Vagina (tissue), 2 donors: ENCODE data around the gene AP4S1. TPM values are rescaled to one million over a fixed set of nuclear protein-coding genes. Genes with fewer than 3 reads are reported as not detected.

ENCODE experiments used
- DNase-seq, 2 donors: peaks; one replicate each; pipeline ENCODE4 v3.0.0-alpha.2; 2017; ENCODE audit errors: extremely low spot score in 2 of 2
- H3K27ac ChIP-seq: fragments of 200-600 bp; sonication (generic); one replicate; pipeline ENCODE4 v1.5.1; 2019
- H3K27me3 ChIP-seq: fragments of 200-600 bp; sonication (generic); one replicate; pipeline ENCODE4 v1.5.1; 2019
- H3K36me3 ChIP-seq, 2 donors: fragments of 200-600 bp; sonication (generic); one replicate each; pipeline ENCODE4 v1.5.1; 2017 to 2019
- H3K4me1 ChIP-seq: fragments of 200-600 bp; sonication (generic); one replicate; pipeline ENCODE4 v1.5.1; 2019
- H3K4me3 ChIP-seq, 2 donors: fragments of 200-600 bp; sonication (generic); 1 replicate in 1 of 2; 2 replicates in 1 of 2; pipeline ENCODE4 v1.5.1; 2016 to 2019
- H3K9me3 ChIP-seq: fragments of 200-600 bp; sonication (generic); one replicate; pipeline ENCODE4 v1.5.1; 2019
- CTCF ChIP-seq, 3 experiments: fragments of 450-650 bp in 2 of 3; fragments of 200-600 bp in 1 of 3; sonication (generic) in 1 of 3; IDR thresholded peaks; one replicate each; pipeline ENCODE4 v1.5.1; 2017 to 2019; ENCODE audit warnings: antibody characterized with exemption in 3 of 3, mild to moderate bottlenecking in 2 of 3, moderate library complexity in 2 of 3
- POLR2A ChIP-seq, 2 donors: fragments of 450-650 bp; IDR thresholded peaks; one replicate each; pipeline ENCODE4 v1.6.1; 2017; ENCODE audit warnings: antibody characterized with exemption in 2 of 2, mild to moderate bottlenecking in 2 of 2, moderate library complexity in 2 of 2
- POLR2AphosphoS5 ChIP-seq, 2 donors: sonication (generic); formaldehyde crosslinking; IDR thresholded peaks; one replicate each; pipeline ENCODE4 v1.9.0; 2017; ENCODE audit warnings: antibody characterized with exemption in 2 of 2, mild to moderate bottlenecking in 2 of 2, low read depth in 1 of 2; ENCODE audit not compliant: insufficient read depth in 1 of 2
- intact Hi-C: fragments of 100-400 bp; cut with DNase I; formaldehyde crosslinking; loops from one replicate; pipeline ENCODE4 v1.15.1; 2023
- total RNA-seq: library from RNA; depleted of rRNA; stranded (reverse); fragments of >200 nt; gene quantifications from one replicate; pipeline ENCODE4 v1.2.3, GENCODE V29; 2016

The AP4S1 gene
- total RNA-seq, 1 donor from 2014 or later = 3.4 TPM

GRCh38 chr14:31020834-31021575 lies 4.4 kb upstream of the AP4S1 start:
- intact Hi-C loops = no loop called here
- no peaks in the 10 kb centered on the region for H3K27me3 ChIP-seq
- H3K4me3 ChIP-seq = no peak overlapping the region
- DNase-seq = no peak
- H3K9me3 ChIP-seq = no peaks in the 10 kb centered on the region
- TF ChIP-seq POLR2AphosphoS5 (IDR thresholded peaks at IDR 0.05; ENCODE audit: insufficient read depth in 1 of 2, low read depth in 1 of 2) (no peak), CTCF (IDR thresholded peaks at IDR 0.05) (no peak), POLR2A (IDR thresholded peaks at IDR 0.05) (no peak)
- H3K36me3 ChIP-seq = no peaks in the 10 kb centered on the region
- H3K27ac ChIP-seq = no peak overlapping the region
- peaks cover 63% of the 10 kb centered on the region for H3K4me1 ChIP-seq

DNA sequence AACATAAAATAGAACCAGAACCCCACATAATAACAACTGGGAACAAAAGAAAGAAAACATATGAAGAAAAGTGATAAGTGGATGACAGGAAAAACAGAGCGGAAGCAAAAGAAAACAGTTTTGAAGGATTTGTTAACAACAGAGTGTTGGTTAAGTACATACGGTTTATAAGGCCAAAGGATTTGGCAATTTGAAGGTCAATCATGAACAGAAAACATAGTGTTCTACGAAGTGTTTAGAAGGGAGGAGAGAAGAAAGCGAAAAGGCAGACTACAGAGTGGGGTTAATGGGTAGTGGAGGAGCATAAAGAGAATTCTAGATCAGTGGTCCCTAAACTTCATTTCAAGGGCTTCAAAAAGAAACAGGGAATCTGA lies 3.9 kb upstream of the AP4S1 start:
- Histone ChIP-seq H3K4me3 (no peak overlapping the region), H3K27ac (no peak overlapping the region), H3K27me3 (no peaks in the 10 kb centered on the region), H3K9me3 (no peaks in the 10 kb centered on the region), H3K4me1 (peaks cover 58% of the 10 kb centered on the region), H3K36me3 (no peaks in the 10 kb centered on the region)
- intact Hi-C loops = no loop called here
- no peak for DNase-seq
- TF ChIP-seq POLR2A (IDR thresholded peaks at IDR 0.05) = no peak
- no peak for TF ChIP-seq POLR2AphosphoS5 (IDR thresholded peaks at IDR 0.05; ENCODE audit: insufficient read depth in 1 of 2, low read depth in 1 of 2)
- TF ChIP-seq CTCF (IDR thresholded peaks at IDR 0.05) = no peak

DNA sequence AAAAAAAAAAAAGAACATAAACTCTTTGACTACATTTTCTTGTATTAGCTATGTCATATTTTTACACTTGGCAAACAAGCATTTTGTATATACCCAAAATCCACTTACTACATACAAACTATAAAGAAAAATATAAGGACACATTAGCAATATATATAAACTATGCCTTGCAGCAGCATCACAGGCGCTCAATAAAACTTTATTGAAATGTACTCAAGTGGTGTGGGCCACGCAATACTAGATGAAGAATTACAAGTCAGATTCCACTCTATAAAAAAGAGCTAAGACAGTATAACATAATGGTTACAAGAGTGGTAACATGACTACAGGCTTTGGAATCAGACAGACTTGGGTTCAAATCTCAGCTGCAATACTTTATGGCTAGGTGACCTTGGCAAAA lies 3.1 kb upstream of the AP4S1 start:
- H3K4me1 ChIP-seq = peaks cover 59% of the 10 kb centered on the region
- H3K27ac ChIP-seq = no peak overlapping the region
- no peaks in the 10 kb centered on the region for H3K9me3 ChIP-seq
- no peaks in the 10 kb centered on the region for H3K27me3 ChIP-seq
- no peak overlapping the region for H3K4me3 ChIP-seq
- intact Hi-C loops = no loop called here
- TF ChIP-seq CTCF (IDR thresholded peaks at IDR 0.05) (no peak), POLR2A (IDR thresholded peaks at IDR 0.05) (no peak), POLR2AphosphoS5 (IDR thresholded peaks at IDR 0.05; ENCODE audit: insufficient read depth in 1 of 2, low read depth in 1 of 2) (no peak)
- no peaks in the 10 kb centered on the region for H3K36me3 ChIP-seq
- DNase-seq = no peak

- Histone ChIP-seq H3K36me3 (no peaks in the 10 kb centered on the region), H3K27ac (peak overlapping the region; percentile 100), H3K27me3 (no peaks in the 10 kb centered on the region), H3K9me3 (no peaks in the 10 kb centered on the region), H3K4me3 (peak overlapping the region; percentile 89 to 96), H3K4me1 (peaks cover 55% of the 10 kb centered on the region)
- no peak for TF ChIP-seq CTCF (IDR thresholded peaks at IDR 0.05)
- no peak for TF ChIP-seq POLR2A (IDR thresholded peaks at IDR 0.05)
- TF ChIP-seq POLR2AphosphoS5 (IDR thresholded peaks at IDR 0.05; ENCODE audit: insufficient read depth in 1 of 2, low read depth in 1 of 2) = no peak
- intact Hi-C loops = no loop called here
- no peak for DNase-seq
Observed at GRCh38 chr14:31024010-31024480, 1.4 kb upstream of the AP4S1 start.
